G401.6 (cell line): ENCODE data around the gene ZMIZ2.
A peak's percentile ranks its signal among the peaks of the same experiment; 100 is the strongest.
"Not testable (repeated sequence)": the region's sequence is repeated elsewhere in the genome, so short reads cannot be mapped to it uniquely, and the experiment has no call there.

Source experiments
- FAIRE-seq: peaks from 2 replicates; lab custom pipeline; 2012; peaks lifted over from hg19 to GRCh38; lab: Jason Lieb, UNC

Gene ZMIZ2

DNA sequence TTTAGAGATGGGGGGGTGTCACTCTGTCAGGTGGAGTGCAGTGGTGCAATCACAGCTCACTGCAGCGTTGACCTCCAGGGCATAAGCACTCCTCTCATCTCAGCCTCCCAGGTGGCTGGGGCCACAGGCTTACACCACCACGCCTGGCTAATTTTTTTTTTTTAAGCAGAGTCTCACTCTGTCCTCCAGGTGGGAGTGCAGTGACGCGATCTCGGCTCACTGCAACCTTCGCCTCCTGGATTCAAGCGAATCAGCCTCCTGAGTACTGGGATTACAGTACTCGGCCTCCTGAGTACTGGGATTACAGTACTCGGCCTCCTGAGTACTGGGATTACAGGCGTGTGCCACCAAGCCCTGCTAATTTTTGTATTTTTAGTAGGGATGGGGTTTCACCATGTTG is 24.2 kb downstream of the ZMIZ2 start:
- FAIRE-seq = no peak

DNA sequence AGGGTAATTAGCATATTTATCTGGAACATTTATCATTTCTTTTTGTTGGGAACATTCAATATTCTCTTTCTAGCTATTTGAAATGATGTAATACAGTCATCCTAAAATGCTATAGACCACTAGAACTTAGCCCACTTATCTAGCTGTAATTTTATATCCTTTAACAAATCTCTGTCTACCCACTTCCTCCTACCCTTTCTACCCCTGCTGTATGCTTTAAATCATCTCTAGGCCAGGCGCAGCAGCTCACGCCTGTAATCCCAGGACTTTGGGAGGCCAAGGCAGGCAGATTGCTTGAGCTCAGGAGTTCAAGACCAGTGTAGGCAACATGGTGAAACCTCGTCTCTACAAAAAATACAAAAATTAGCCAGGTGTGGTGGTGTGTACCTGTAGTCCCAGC is 25.8 kb downstream of the ZMIZ2 start:
- FAIRE-seq = not testable (repeated sequence)

GRCh38 chr7:44775383-44776107 is 26.9 kb downstream of the ZMIZ2 start:
- FAIRE-seq = no peak

DNA sequence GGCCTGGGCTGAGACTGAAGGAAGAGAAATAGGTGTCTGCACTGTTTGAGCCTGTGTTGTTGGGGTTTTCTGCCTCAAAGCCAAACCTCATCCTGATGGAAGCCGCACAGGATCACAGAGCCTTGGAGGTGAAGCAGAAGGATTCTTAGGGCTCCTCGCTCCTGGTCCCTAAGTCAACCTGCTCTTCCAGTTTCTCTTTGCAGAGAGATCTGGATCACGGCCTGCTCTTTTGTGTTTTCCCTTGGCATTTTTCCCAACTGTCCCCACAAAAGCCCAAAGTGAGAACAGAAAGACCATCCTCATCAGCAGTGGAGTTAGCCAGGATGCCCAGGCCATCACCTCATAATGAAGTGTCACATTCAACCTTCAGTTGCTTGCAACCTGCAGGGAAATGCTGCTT is 27.6 kb downstream of the ZMIZ2 start:
- FAIRE-seq = no peak

- FAIRE-seq = no peak
Observed at GRCh38 chr7:44782460-44782859, 33.8 kb downstream of the ZMIZ2 start.

- FAIRE-seq = no peak
Observed at GRCh38 chr7:44783407-44783806, 34.8 kb downstream of the ZMIZ2 start.

DNA sequence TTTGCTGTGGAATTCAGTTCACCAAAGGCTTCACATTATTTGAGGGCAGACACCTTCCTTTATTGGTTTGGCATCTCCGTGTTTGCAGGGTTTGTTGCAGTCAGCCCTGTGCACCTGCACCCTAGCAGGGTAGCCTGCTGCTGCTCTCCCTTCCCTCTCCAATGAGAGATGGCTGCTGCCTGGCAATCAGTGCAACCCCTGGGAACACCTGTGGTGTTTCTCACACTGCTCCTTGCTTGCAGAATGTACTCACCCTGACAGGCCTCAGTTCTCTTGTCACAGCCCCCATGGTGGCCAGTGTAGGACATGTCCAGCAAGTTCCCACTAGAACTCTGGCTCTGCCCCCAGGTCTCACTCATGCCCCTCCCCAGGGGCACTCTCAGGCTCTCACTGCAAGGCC is 35.7 kb downstream of the ZMIZ2 start:
- FAIRE-seq = no peak

DNA sequence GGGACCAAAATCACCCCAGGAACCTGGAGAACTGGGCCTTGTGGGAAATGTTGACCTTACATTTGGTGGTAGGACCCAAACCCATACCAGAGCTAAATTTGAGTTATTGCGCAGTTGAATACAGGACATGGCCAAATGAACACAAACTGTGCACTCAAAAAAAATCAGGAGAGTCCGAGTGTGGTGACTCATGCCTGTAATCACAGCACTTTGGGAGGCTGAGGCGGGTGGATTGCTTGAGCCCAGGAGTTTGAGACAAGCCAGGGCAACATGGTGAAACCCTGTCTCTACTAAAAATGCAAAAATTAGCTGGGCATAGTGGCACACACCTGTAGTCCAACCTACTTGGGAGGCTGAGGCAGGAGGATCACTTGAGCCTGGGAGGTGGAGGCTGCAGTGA is 36.6 kb downstream of the ZMIZ2 start:
- FAIRE-seq = not testable (repeated sequence)

DNA sequence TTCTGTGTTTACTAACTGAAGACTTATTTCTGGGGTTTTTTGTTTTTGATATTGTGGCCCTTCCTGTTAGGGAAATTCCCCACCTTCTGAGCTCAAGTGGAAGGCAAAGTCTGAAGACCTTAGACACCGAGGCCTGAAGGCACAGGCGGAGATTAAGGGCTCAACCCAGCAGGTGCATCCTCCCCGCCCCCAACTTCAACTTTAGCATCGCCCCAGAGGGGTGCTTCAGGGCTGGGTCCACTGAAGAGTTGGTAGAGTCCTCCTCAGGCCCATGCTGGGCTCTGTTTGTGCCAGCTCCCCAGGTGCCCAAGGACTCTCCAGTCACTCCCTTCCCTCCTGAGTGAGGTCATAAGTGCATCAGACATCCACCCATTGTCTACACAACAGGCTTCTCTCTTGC is 38.4 kb downstream of the ZMIZ2 start:
- FAIRE-seq = no peak

GRCh38 chr7:44787762-44788161 is 39.1 kb downstream of the ZMIZ2 start:
- no peak for FAIRE-seq

DNA sequence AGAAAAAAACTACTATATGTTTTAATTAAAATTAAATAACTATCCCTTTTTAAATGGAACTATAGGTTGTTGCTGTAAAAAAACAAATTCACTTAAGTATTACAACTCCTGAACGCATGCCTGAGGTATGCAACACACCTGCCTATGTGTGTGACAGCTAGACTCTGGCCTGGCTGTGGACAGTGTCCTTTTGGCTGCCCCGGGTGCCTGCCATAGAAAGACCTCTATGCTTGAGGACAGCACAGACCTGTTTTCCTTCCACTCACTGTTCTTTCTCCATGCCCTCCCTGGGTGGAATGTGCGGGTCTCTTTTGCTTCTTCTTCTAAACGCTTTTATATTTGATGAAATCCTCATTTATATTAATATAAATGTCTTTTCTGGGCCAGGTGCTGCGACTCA is 41.3 kb downstream of the ZMIZ2 start:
- no peak for FAIRE-seq

- peak; percentile 37 for FAIRE-seq
Observed at GRCh38 chr7:44791278-44792219, 42.9 kb downstream of the ZMIZ2 start.

- no peak for FAIRE-seq
Observed at GRCh38 chr7:44793919-44794318, 45.3 kb downstream of the ZMIZ2 start.

DNA sequence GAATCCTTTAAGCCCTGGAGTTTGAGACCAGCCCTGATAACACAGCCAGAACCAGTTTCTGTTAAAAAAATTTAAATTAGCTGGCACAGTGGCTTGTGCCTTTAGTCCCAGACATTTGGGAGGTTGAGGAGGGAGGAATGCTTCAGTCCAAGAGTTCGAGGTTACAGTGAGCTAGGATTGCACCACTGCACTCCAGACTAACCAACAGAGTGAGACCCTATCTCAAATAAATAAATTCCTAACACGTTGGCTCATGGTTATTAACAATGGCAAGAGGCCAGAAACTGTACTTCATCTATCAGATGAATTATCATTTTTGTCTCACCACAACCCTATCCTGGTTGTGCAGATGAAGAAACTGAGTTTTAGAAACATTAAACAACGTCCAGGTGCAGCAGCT is 45.7 kb downstream of the ZMIZ2 start:
- FAIRE-seq = no peak

- FAIRE-seq = no peak
Observed at GRCh38 chr7:44796034-44796503, 47.4 kb downstream of the ZMIZ2 start.

DNA sequence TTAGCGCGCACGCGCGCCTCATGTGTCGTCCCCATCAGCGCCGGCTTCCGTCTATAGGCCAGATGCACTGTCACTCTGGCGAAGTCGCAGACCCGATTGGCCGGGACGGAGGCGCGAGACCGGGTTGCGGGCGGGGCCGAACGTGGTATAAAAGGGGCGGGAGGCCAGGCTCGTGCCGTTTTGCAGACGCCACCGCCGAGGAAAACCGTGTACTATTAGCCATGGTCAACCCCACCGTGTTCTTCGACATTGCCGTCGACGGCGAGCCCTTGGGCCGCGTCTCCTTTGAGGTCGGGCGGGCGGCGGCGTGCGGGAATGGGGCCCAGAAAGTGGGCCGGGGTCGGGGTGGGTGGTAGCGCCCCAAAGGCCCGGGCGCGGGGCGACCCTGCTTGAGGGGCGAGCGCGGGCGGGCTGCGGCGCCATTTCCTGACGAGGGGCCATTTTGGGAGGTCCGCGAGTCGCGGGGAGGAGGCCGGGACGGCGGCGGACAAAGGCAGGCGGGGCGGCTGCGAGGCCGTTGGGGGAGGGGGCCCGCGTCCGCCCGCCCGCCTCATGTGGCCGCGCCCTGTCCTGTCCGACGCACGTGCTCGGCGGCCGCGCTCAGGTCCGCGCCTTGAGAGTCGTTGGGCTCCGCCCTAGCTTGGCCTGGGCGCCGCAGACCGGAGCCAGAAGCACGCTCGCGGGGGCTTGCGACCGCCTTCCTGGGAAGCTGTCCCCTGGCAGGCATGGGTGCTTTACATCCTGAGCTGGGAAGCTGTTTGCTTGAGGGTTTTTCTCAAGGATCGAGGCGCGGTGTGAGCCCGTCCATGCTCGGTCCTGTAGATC is 48.1 kb downstream of the ZMIZ2 start, which contains the start of gene PPIA:
Gene PPIA (plus strand): TSS at position 178 of the 825 bp plus-strand sequence. CDS start 44 bp downstream, at position 222.
- FAIRE-seq = no peak

GRCh38 chr7:44797329-44798258 is 48.9 kb downstream of the ZMIZ2 start:
- no peak for FAIRE-seq

DNA sequence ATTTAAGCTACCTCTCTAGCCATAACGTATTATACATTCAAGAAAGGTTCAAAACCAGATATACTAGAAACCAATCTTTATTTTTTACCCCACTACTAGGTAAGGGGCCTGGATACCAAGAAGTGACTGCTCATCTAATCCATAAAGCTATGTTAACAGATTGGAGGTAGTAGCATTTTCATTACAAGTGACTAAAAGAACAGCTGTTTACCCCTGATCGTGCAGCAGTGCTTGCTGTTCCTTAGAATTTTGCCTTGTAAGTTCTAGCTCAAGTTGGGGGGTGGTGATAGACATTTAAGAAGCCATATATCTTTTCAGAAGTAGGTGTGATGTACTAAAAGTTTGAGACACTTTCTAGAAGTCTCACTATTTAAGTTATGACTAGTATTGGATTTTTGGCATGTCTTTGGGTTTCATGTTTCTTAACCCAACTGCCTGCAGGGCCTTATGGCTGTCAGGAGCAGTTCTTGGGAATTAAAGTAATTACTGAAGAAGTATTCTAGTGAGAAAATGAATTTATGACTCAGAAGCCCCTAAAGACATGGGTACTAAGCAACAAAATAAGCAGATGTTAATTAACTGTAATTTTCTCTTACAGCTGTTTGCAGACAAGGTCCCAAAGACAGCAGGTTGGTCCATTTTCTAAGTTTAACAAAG is 50.1 kb downstream of the ZMIZ2 start:
- FAIRE-seq = no peak

DNA sequence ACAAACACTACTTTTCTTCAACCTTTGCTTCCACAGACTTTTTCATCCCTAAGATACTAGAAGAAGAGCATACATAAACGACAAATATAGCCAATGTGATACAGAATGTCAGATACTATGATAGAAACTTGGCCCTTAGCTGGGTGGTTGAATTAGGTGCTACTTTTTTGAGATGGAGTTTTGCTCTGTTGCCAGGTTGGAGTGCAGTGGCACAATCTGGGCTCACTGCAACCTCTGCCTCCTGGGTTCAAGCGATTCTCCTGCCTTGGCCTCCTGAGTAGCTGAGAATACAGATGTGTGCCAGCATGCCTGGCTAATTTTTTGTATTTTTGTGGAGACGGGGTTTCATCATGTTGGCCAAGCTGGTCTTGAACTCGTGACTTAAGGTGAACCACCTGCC is 51.3 kb downstream of the ZMIZ2 start:
- FAIRE-seq = no peak

GRCh38 chr7:44801890-44802289 is 53.2 kb downstream of the ZMIZ2 start:
- FAIRE-seq = no peak
